Stimulated activated CD8-positive, alpha-beta memory T cell treated with anti-CD3 and anti-CD28 coated beads, Interleukin-7, amount 100 ng/mL, for 1 hour (primary cell): ENCODE data around the gene FOXL1.

Experiments used
- DNase-seq, 2 donors: peaks; one replicate each; pipeline ENCODE4 v3.0.0-alpha.2; 2020; ENCODE audit warnings: low read depth in 2 of 2

Gene FOXL1

DNA sequence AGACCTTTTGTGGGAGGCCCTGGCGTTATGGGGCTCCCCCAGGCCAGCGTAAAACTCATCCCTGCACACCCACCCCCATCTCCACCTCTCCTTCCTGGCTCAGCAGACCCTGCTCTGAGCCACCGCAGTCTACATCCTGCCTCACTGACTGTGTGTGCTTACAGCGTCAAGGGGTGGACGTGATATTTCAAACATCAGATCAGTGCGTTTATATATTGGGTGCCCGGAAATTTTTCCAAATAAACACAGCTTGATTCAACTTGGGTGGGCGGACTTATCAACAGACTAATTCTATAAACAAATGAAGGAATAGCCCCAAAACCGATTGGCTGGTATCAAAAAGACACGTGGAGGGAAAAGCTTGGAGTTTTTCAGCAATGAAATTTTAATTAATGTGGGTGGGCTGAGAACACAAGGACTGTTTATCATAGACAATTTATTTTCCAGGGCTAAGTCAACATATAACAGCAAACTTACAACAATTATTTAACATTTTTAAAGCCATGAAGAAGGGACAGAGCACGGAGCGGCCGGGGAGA lies at the start of gene FOXL1:
TSS of gene FOXL1 (plus strand) at position 489 of the 539 bp plus-strand sequence. CDS start 175 bp downstream, outside the sequence.
- no peak for DNase-seq

DNA sequence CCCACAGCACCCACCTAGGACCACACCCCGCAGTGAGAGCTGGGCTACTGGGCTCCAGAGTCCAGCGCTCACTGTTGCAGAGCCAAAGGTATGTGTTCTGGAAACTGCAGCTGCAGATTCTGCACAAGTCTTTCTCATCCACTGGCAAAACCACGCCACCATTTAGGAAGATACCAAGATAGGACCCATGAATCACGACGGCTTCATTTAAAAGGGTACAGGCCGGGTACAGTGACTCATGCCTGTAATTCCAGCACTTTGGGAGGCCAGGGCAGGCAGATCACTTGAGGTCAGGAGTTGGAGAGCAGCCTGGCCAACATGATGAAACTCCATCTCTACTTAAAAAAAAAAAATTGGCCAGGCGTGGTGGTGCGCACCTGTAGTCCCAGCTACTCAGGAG lies 49.2 kb upstream of the FOXL1 start:
- no peak for DNase-seq

DNA sequence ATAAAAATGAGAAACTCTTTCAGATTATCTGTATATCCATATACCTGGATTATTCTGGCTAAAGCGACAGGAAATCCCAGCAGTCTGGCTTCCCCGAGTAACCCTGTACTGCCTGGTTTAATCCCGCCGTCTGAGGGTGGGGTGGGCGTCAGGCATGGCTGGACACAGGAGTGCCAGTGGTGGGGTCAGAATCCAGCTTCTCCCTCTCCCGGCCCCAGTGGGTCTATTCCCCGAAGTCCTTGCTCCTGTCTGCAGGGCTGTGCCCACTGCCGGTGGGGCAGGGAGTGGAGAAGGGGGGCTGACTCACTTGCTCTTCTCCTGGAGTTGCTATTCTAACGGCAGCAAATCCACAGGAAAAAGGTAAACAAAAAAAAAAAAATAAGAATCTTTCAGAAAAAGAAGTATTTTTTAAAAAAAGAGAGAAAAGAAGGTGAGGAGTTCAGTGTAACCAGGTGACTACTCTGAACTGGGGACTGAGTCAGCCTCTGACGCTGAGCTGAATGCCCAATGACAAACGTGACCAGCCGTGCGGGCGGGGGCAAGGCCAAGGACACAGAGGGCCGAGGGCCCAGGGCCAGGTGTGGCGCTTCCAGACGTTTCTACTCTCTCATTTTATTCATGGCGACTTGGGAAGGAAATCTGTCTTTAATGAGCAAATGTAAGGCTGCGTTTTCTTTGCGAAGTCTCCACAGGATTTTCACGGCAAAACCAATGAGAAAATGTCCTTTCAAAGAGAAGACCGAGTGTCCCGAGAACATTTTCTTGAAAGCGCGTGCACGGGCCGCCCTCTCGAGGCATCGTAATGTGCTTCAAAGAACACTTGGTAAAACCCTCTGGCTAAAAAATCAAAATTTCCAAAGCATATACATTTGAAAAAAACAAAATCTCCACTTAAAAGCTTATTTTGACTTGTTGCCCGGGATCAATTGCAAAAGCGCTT lies 47.8 kb upstream of the FOXL1 start:
- DNase-seq: no peak

DNA sequence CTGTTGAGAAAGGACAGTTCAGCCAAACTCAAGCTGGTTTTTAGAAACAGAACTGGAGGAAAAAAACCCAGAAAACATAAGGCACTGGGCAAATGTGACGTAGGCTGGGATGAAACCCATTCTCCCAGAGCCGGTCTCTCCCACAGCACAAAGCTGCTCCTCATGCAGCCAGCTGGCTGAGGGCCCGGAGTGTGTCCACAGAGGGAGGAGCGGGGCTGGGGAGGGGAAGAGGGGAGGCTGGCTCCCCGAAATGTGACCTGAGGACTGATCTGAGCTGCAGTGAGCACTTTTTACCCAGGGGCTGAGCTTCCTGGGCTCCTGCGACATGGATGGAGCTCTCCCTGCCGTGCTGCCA lies 47.2 kb upstream of the FOXL1 start:
- DNase-seq: no peak

DNA sequence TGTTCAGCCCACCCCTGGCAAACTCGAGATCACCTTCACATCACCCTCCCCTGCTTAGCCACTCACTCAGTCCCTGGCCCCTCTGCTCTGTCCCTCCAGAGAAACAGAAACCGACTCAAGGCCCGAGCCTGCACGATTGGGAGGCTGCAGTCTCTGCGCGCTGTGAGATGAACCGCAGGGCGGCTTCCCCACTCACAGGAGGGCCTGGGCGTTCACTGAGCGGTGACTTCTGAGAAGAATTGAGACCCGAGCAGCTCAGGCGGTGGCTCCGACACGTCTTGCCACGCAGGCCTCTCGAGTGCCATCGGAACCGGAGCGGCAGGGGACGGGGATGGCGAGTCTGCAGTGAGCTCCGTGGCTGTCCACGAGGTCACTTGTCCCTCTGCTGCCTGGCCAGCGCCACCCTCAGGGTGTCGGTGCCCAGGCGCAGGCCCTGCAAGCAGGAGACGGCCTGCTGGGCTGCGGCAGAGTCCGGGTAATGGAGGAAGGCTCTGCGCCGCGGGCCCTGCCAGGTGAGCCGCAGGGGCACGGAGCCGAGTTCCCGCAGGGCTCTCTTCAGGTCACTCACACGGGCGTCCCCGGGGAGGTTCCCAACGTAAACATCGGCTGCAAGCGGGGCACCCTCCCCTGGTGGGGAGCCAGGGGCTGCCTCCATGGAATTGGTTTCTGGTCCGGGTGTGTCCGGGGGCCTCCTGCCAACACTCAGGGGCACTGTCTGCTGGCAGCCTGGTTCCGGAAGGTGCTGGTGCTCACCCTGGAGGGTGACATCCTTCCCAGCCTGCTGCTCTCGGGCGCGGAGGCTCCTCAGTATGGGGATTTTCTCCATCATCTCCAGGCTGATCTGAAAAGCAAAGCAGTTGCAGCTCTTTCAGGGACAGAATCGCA lies 46.5 kb upstream of the FOXL1 start:
- no peak for DNase-seq

DNA sequence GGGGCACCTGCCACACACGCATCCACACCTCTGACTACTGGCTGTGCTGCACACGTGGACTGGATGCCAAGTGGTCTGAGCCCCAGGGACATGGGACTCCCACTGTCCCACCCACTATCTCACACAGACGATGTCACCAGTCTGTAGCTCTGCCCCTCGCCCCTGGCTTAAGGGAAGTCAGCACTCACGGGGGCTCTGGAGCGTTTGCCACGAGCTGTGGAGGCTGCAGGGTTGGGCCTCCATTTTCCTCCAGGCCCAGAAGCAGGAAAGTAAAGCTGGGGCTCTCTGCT lies 45.9 kb upstream of the FOXL1 start:
- no peak for DNase-seq

DNA sequence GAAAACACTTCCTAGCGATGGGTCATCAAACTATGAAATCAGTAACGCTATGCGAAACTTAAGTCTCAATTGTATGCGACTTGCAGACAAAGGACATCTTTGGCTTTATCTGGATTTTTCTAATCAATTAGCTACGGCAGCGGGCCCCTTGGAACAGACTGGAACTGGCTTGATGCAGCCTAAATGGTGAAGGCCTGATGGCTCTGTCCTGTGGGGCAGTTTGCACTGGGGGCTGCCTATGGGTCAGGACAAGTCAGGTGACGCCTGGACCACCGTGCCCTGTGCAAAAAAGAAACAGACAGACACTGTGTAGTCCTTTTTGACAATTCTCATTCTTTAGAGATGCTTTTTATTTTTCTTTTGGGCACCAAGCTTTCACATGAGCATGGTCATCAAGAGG lies 45.3 kb upstream of the FOXL1 start:
- no peak for DNase-seq

DNA sequence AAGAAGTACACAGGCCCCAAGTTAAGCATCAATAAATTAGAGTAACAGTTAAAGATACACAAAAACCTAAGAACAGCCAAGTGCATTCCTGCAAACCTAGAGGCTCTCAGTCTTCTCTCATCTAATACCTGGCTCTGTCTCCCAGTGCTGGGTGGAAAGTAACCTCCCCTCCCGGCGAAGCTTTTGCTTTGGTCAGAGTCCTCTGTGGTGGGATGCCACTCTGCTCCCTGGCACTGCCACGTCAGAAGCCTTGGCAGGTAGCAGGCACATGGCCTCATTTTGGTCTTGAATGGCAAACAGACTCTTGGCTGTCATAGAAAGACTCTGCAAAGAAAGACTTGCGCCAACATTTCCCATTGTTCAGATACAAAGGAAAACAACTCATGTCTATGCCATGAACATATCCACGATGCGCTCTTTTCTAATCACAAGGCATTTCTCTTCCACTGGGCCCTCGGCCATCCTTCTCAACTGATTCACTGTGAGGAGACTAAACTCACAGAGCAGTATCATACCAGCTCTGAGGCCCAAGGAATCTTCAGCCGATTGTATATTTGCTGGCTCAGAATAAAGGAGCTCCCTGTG lies 44.5 kb upstream of the FOXL1 start:
- DNase-seq: no peak

DNA sequence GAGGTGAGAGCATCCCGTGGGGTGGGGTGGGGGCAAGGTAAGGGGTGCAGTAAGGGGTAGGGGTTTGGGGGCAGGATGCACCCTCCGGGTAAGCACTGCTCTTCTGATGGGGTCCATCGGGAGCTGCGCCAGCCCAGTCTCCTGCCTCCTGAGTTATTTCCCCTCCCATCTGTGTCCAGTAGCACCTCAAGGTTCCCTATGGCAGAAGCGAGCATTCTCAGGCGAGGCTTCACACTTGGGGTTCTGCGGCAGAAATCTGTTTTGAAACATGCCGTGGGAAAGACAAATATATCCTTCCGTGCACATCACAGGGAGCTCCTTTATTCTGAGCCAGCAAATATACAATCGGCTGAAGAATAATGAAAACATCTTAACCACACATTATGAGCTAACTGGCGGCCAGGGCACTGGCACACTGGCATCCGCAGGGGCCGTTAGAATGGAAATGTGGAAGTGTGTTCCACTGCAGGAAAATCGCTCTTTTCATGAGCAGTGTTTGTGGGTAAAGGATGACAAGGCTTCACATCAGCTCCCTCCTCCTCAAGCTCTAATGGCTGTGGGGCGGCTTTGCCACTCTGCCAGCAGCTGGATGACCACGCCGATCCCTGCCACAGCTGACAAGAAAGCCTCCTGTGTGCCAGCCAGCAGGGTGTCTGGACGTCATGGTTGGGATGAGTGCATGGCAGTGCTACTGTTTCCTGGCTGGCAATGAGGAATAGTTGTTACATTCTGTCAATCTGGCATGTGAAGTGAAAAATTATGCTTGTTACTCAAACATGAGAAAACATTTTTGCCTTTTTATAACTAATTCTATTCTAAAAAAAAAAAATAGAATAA lies 43.4 kb upstream of the FOXL1 start:
- no peak for DNase-seq

DNA sequence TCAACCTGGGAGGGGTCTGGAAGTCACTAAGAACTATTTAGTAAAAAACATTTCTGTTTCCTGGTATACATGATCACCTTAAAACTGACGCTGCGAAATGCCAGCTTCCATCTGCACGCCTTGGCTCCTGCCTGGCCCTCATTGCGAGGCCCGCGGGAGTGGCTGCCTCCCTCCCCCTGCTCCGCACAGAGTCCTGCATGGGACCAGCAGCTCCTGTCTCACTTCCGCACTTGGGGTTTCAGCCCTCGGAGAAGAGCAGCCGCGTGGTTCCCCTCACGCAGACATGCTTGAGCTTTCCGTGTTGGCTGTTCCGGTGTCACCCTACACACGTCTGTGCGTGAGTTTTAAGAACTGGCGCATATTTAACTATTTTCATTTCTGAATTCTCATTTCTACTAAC lies 41.7 kb upstream of the FOXL1 start:
- no peak for DNase-seq

DNA sequence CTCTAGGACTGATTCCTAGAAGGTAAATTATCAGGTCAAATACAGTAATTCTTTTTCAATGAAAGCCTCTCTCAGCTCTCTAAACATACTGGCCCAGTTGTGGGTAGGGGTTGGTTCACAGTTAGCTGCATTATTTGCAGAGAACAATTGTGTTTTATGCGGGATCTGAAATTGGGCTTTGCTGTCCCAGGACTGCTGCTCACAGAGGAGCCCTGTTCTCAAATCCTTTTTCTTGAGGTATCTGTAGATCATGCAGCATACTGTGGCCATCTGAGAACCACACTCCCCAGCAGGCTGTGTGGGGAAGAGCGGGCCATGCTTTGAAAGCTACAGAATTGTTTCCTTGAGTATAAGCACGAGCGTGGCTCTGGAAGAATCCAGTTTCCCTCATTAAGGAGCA lies 40.9 kb upstream of the FOXL1 start:
- DNase-seq: no peak

DNA sequence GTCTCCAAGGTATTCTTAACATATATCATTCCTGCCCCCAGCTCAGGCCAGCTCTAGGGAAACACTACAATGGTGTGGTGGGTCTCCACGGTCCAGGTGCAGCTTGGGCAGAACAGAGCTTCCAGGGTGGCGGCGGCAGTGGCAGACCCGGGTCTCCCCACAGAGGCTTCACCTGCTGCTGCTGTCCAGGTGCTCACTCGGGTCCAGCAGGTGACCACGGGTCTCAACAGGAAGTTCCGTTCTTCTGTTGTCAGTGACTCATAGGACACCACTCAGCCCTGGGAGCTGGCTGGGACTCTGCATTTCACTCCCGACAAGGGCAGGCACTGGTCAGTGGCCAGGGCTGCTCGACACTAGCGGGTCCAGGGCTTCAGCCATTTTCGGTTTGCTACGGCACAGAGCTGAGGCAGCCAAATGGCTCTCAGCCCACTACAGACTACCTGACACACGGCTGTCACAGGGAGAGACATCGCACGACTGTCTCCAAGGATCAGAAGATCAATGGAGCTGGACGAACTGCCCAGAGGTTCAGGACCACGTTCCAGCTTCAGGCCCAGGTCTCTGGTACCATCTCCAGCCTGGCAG lies 40.1 kb upstream of the FOXL1 start:
- no peak for DNase-seq

DNA sequence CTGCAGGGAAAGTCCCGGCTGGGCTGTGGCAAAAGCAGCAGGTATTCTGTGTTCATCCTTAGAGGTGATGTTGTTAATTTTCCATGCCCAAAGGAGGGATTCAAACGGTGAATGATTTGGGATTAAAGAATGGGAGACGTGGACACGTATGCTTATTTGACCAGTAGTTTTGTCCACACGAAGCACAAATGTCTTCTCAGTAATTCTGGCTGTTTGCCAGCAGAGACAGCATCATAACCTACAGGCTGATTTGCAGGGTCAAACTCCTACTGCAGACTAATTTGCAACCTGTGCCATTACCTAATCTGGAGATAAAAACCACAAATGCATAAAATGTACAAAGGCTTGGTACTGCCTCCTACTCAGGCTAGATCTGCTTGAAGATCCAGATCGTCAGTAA lies 37.5 kb upstream of the FOXL1 start:
- DNase-seq: no peak

DNA sequence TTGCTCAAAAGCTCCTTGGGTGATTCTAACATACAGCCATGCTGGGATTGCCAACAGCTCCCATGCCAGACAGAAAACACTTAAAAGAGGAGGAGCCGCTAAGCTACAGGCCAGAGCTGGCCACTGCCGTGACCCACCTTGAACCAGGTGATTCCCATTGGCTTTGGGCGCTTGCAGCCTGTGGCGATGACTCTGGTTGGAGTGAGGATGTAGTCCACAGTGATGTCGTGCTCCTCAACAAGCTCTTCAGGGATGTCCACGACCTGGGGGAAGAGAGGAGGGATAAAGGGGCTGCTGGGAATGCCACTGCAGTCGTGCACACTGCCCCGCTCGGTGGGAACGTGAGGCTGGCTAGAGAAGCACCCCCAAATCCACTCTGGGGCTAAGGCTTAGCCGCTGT lies 36.8 kb upstream of the FOXL1 start:
- DNase-seq: no peak

DNA sequence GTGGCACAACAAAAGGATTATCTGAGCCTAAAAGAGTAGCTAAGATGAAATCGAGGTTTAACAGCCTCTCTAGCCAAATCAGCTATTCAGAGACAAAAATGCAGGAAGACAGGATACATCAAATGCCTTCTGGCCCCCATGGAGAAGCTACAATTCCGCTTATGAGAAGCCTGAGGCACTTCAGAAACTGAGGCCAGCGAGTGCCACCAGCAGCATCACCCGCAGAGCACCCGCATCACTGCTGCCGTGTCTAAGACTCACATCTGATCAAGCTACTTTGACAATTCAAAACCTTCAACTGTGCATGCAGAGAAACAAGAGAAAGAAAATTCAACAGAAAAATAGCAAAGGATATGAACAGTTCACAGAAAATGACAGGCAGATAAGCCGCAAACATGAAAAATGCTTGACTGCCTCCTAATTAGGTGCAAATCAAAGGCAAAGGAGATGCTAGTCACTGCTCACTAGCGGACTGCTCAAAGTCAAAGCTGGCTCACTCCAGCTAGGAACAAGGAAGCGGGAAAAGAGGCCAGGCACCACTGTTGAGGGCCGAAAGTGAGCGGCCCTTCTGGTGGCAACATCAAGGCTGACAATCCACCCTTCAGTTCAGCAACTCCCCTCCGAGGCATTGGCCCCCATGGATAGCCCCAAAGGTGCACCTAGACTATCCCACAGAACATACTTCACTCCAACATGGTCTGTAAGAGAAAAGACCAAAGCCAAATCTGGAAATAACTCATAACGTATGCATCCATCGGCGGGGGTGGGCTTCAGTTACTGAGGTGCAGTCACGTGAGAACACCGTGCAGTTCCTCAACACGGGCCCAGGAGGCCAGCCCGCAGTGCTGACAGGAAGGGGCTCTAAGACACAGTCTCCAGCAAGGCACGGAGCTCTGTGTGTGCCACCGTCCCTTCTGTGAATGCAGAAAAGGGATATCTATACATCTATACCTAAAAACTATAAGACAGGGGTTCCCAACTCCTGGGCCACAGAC lies 35.3 kb upstream of the FOXL1 start:
- no peak for DNase-seq

DNA sequence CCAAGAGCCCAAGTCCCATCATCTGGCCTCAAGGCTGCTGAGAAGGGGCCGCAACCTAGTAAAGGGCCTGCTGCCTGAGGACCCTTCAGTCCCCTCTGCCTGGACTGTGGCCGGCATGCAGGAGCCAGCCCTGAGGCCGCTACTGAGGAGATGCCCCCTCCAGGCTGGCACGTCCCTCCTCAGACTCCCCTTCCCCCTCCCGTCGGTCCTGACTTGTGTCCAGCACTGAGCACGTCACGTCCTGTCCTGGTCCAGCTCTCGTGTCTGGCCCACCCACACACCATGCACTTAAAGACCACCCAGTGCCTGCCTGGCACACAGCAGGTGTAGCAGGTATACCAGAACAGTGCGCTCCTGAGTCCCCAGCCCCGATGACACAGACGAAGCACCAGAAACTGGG lies 32.9 kb upstream of the FOXL1 start:
- DNase-seq: no peak

DNA sequence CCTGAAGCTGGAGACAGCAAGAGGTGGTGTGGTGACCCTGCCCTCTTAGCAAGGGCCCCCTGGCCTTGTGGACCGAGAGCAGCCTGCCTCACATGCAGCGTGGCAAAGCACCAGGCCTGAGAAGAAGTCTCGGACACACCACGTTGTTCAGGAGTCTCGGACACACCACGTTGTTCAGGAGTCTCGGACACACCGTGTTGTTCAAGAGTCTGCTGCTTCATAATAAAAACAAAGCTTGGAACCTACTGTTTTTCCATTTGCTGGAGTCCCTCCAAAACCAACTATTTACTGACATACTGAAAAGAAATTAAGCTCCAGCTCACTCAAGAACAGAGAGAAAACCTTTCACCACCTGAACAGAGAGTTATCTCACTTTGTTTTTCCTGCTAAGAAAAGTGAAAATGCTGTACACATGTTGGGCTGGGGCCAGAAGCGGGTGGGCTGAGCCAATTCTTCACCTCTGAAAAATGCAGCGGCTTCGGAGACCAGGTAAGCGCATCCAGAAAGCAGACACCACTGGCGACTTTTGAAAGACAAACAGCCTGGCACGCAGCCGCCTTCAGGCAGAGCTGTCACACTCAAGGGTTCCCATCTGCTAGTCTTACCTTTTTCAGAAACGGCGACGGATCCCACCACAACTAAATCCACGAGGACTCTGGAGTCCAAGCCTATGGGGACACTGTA lies 32.3 kb upstream of the FOXL1 start:
- no peak for DNase-seq

DNA sequence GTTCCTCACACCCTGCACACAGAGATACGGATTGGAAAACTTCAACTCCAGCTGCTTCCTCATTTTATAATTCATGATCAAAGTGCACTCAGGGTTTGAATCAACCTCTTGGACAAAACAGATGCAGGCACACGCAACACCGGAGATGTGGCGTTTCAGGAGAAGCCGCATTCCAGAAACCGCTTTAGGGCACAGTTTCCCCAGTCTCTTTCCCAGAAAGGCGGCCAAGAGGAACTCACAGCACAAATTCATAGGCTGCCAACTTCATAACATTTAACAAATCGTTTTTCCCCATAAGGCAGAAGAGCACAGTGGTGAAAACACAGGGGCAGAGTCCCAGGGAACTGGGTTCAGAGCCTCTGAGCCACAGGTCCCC lies 31.7 kb upstream of the FOXL1 start:
- DNase-seq: no peak

DNA sequence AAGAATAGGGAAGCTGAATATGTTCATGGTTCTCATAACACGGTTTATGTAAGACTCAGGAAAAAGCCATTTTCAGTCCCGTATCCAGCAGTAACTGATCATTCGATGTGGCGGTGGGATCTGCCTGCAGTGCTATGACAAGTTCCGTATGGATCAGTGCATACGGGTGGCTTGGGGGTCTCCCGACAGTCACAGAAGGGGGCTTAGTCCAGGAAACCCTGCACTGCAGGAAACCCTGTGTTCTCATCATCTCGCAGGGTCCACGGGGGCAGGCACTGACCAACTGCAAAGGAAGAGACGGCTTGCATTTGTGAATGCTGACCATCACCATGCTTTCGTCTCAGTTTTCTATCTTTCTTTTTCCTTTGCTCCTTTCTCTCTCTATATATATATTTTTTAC lies 31.1 kb upstream of the FOXL1 start:
- DNase-seq: no peak
